K562 (cell line): ENCODE results near the gene KRT85. TPM values are rescaled to one million over a fixed set of nuclear protein-coding genes. Genes with fewer than 3 reads are reported as not detected.

Experiments
- ATAC-seq: fragments of 200-7000 bp; cut with Tn5 transposase; 3 replicates; pipeline ENCODE4 v1.9.1; 2020; ENCODE audit warnings: moderate library complexity
- BruUV-seq: library from RNA; stranded (reverse); fragments of 400-500 nt; replicated peaks from 2 replicates; lab custom pipeline; 2021; lab: Mats Ljungman, UMichigan
- CTCF ChIA-PET: fragments of 300-600 bp; formaldehyde crosslinking; extraction: SDS; loops from one replicate; lab custom pipeline; 2021; ENCODE audit warnings: low intra/inter-chr PET ratio; lab: Yijun Ruan, JAX
- POLR2A ChIA-PET: fragments of 300-600, 350-650 bp; sonication (Branson Sonifier 250); formaldehyde crosslinking; extraction: SDS; loops from one replicate; lab custom pipeline; 2021; ENCODE audit warnings: antibody characterized with exemption, inconsistent platforms; lab: Yijun Ruan, JAX
- DNase-seq, 4 experiments: peaks; one replicate each; pipeline versions ENCODE4 v3.0.0 to v3.0.0-alpha.2; 2011 to 2018; ENCODE audit warnings: low spot score in 3 of 4, mixed read lengths in 3 of 4; ENCODE audit errors: extremely low read depth in 1 of 4
- FAIRE-seq: peaks from 2 replicates; lab custom pipeline; 2011; peaks lifted over from hg19 to GRCh38; lab: Jason Lieb, UNC
- H2AFZ ChIP-seq: 2 replicates; pipeline ENCODE4 v1.6.0; 2011; ENCODE audit warnings: low read depth, low read length, control low read depth, inconsistent platforms
- H3K27ac ChIP-seq: fragments of 200-600 bp; 3 replicates; pipeline ENCODE4 v1.8.0; 2011; ENCODE audit warnings: low read depth, mild to moderate bottlenecking, control low read depth, inconsistent platforms, low read length, moderate library complexity, mixed read lengths; ENCODE audit errors: extremely low read depth
- H3K27me3 ChIP-seq, 2 experiments: fragments of 300-600 bp in 1 of 2; 2 replicates in 1 of 2; 3 replicates in 1 of 2; pipeline versions ENCODE4 v1.6.0 to v1.8.0; 2011; ENCODE audit warnings: inconsistent platforms in 2 of 2, low read length in 2 of 2, mild to moderate bottlenecking in 1 of 2, mixed read lengths in 1 of 2, moderate library complexity in 1 of 2; ENCODE audit not compliant: control insufficient read depth in 2 of 2, insufficient read depth in 2 of 2
- H3K36me3 ChIP-seq: fragments of 300-600 bp; 3 replicates; pipeline ENCODE4 v1.8.0; 2011; ENCODE audit warnings: mild to moderate bottlenecking, low read length, inconsistent platforms; ENCODE audit not compliant: control insufficient read depth, insufficient read depth
- H3K4me1 ChIP-seq, 2 experiments: fragments of 200-600 bp in 1 of 2; replicated peaks in 1 of 2; 2 replicates in 1 of 2; 3 replicates in 1 of 2; pipeline versions ENCODE4 v1.5.1 to v1.8.0; 2011; ENCODE audit warnings: inconsistent platforms in 2 of 2, low read length in 2 of 2, mild to moderate bottlenecking in 1 of 2, mixed read lengths in 1 of 2, moderate library complexity in 1 of 2; ENCODE audit not compliant: control insufficient read depth in 2 of 2, insufficient read depth in 2 of 2
- H3K4me2 ChIP-seq: 2 replicates; pipeline ENCODE4 v1.6.1; 2011; ENCODE audit warnings: low read length, control low read depth, inconsistent platforms, mixed read lengths; ENCODE audit not compliant: insufficient read depth
- H3K4me3 ChIP-seq: fragments of 200-600 bp; sonication (generic), shearing (Covaris generic); 2 replicates; pipeline ENCODE4 v1.5.1; 2016; ENCODE audit warnings: control low read depth, inconsistent platforms
- H3K79me2 ChIP-seq: fragments of 200-600 bp; 3 replicates; pipeline ENCODE4 v1.8.0; 2011; ENCODE audit warnings: low read length, inconsistent platforms; ENCODE audit not compliant: control insufficient read depth, insufficient read depth
- H3K9ac ChIP-seq, 2 experiments: 2 replicates each; pipeline versions ENCODE4 v1.6.0 to v1.6.1; 2011; ENCODE audit warnings: low read depth in 2 of 2, low read length in 2 of 2, control low read depth in 1 of 2, inconsistent platforms in 1 of 2, mild to moderate bottlenecking in 1 of 2, mixed read lengths in 1 of 2; ENCODE audit not compliant: insufficient read depth in 1 of 2
- H3K9me1 ChIP-seq: one replicate; pipeline ENCODE4 v1.6.0; 2011; ENCODE audit warnings: inconsistent platforms, mild to moderate bottlenecking, low read length, moderate library complexity; ENCODE audit not compliant: control insufficient read depth, insufficient read depth
- H3K9me3 ChIP-seq: replicated peaks from 2 replicates; pipeline ENCODE4 v1.5.1; 2011; ENCODE audit warnings: low read depth, low read length, inconsistent platforms; ENCODE audit not compliant: control insufficient read depth, insufficient read depth
- H4K20me1 ChIP-seq: replicated peaks from 2 replicates; pipeline ENCODE4 v1.6.1; 2011; ENCODE audit warnings: low read length, inconsistent platforms, mixed read lengths; ENCODE audit not compliant: control insufficient read depth, insufficient read depth
- HINFP ChIP-seq: fragments of 450-650 bp; conservative IDR thresholded peaks from 2 replicates; pipeline ENCODE4 v1.6.1; 2016; ENCODE audit warnings: missing genetic modification characterization, low read depth, mild to moderate bottlenecking, control low read depth, missing compliant biosample characterization
- MIER1 ChIP-seq: fragments of 450-650 bp; IDR thresholded peaks from 2 replicates; pipeline ENCODE4 v1.6.1; 2016; ENCODE audit warnings: antibody characterized with exemption, mild to moderate bottlenecking, low read depth
- NUFIP1 ChIP-seq: fragments of 450-650 bp; IDR thresholded peaks from 2 replicates; pipeline ENCODE4 v1.6.1; 2018; ENCODE audit not compliant: partially characterized antibody
- POLR2B ChIP-seq: fragments of 450-650 bp; IDR thresholded peaks from 2 replicates; pipeline ENCODE4 v1.6.1; 2018; ENCODE audit warnings: low read depth; ENCODE audit not compliant: partially characterized antibody
- ZNF121 ChIP-seq: sonication (generic); formaldehyde crosslinking; conservative IDR thresholded peaks from 2 replicates; pipeline ENCODE4 v1.8.0; 2022; ENCODE audit warnings: missing genetic modification reagents
- ZNF274 ChIP-seq: IDR thresholded peaks from 2 replicates; pipeline ENCODE4 v1.6.1; 2011; ENCODE audit warnings: low read depth, mild to moderate bottlenecking, low read length, moderate library complexity, borderline replicate concordance
- ZNF764 ChIP-seq: fragments of 250-450 bp; sonication (Bioruptor Pico); IDR thresholded peaks from 2 replicates; pipeline ENCODE4 v1.4.0; 2020; ENCODE audit warnings: low read depth, mild to moderate bottlenecking, moderate library complexity
- WGBS: fragments of 100-300 bp; shearing (Covaris generic); methylation state at CpG from one replicate; pipeline ENCODE4 v1.1.6; 2016; ENCODE audit warnings: low coverage, mixed read lengths; ENCODE audit not compliant: insufficient coverage; ENCODE audit errors: missing lambda C conversion rate; 5-methylcytosine and 5-hydroxymethylcytosine counted together
- in situ Hi-C: fragments of 300-500 bp; cut with MboI; formaldehyde crosslinking; loops from 4 replicates; pipeline ENCODE4 v1.15.0; 2018; ENCODE audit warnings: inconsistent platforms, mixed read lengths
- intact Hi-C: fragments of 100-400 bp; cut with micrococcal nuclease; formaldehyde crosslinking; loops from 2 replicates; pipeline ENCODE4 v1.14.2; 2022
- polyA plus RNA-seq, 8 experiments: library from polyadenylated mRNA; depleted of rRNA in 4 of 8; stranded (reverse) in 5 of 8; unstranded in 3 of 8; fragments of >200 nt; fragmentation: Nextera tagmentation in 2 of 8; fragmentation: Illumina TruSeq in 1 of 8; extraction: Ambion mirVana in 2 of 8; extraction: Trizol in 1 of 8; gene quantifications; 2 replicates each; pipeline versions ENCODE4 v1.2.1 to v1.2.3, GENCODE V29; 2011 to 2014; ENCODE audit warnings: inconsistent platforms in 1 of 8, missing spikeins in 1 of 8
- total RNA-seq, 7 experiments: library from RNA; depleted of rRNA in 6 of 7; stranded (reverse); fragments of >200 nt in 6 of 7; fragmentation: Illumina TruSeq in 2 of 7; extraction: Trizol in 2 of 7; gene quantifications; 2 replicates each; pipeline versions ENCODE4 v1.2.1 to v1.2.3, GENCODE V29; 2011 to 2021; ENCODE audit warnings: low replicate concordance in 1 of 7

The KRT85 gene
- total and polyA plus RNA-seq, 9 of the 15 experiments (the other 6 are each of a cell fraction or from before 2014, with no cell fraction given): not detected

DNA sequence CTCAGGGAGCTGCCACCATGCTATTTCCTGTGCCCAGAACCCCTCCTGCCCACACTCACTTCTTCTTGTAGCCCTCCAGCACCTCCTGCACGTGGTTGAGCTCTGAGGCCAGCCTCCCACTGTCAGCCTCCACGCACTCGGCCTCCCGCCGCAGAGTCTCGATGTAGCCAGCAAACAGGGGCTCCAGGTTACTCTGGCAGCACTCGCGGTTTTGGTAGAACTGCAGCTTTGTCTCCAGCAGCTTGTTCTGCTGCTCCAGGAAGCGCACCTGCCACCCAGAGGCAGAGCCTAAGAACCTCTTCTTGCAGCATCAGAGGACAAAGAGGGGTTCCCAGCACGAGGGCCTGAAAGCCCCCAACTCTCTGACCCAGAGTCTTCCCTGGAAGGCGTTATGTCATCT is 48.2 kb downstream of the KRT85 start:
- no peak for DNase-seq
- intact Hi-C loops (no loop called here), in situ Hi-C loops (loop anchor here (5.0 kb wide), 1 partner anchor 102 kb away; no protein-coding TSS in a partner anchor)
- Histone ChIP-seq H3K36me3 (no peaks in the 10 kb centered on the region), H3K9me1 (no peaks in the 10 kb centered on the region), H3K9ac (no peak overlapping the region), H3K79me2 (no peaks in the 10 kb centered on the region), H2AFZ (no peak overlapping the region), H3K4me3 (no peak overlapping the region), H3K9me3 (no peaks in the 10 kb centered on the region), H3K4me2 (no peak overlapping the region), H4K20me1 (peaks cover 4% of the 10 kb centered on the region; the same call in 1 of the 2 replicates), H3K4me1 (no peaks in the 10 kb centered on the region), H3K27ac (no peak overlapping the region), H3K27me3 (peaks cover 8 to 77% of the 10 kb centered on the region in 2 experiments; a peak in 4 of 5 replicates)
- under 1% methylated on average over 11 of the region's 11 CpGs for WGBS
- no peak for ATAC-seq
- ChIA-PET CTCF (no interaction called here), POLR2A (interaction anchor here (0.8 kb wide), 1 partner anchor 8 kb away, joined by 4 read pairs; no protein-coding TSS in a partner anchor)
- TF ChIP-seq POLR2B: no peak
- no peak for TF ChIP-seq HINFP (tag)
- TF ChIP-seq MIER1: no peak
- no peak for TF ChIP-seq NUFIP1
- no peak for TF ChIP-seq ZNF121 (CRISPR knock-in tag)
- TF ChIP-seq ZNF274: no peak
- TF ChIP-seq ZNF764 (CRISPR knock-in tag): no peak
- FAIRE-seq: no peak
- BruUV-seq: no TSS peak
